GM12878 (cell line): ENCODE data around the gene GARS1. TPM values are rescaled to one million over a fixed set of nuclear protein-coding genes. Genes with fewer than 3 reads are reported as not detected.

ENCODE experiments used
- ATAC-seq: fragments of 200-7000 bp; cut with Tn5 transposase; 3 replicates; pipeline ENCODE4 v1.9.1; 2020; ENCODE audit warnings: mild to moderate bottlenecking, moderate library complexity
- BruUV-seq: library from RNA; stranded (reverse); fragments of 400-500 nt; replicated peaks from 2 replicates; lab custom pipeline; 2021; lab: Mats Ljungman, UMichigan
- CTCF ChIA-PET: fragments of 300-600 bp; sonication (Branson Sonifier 250); formaldehyde crosslinking; extraction: SDS; loops from one replicate; lab custom pipeline; 2021; ENCODE audit warnings: inconsistent platforms; lab: Yijun Ruan, JAX
- POLR2A ChIA-PET: fragments of 350-600 bp; formaldehyde crosslinking; extraction: SDS; loops from one replicate; lab custom pipeline; 2021; ENCODE audit warnings: inconsistent platforms; lab: Charles Lee
- RAD21 ChIA-PET: fragments of 300-600 bp; sonication (Branson Sonifier 250); formaldehyde crosslinking; loops from one replicate; lab custom pipeline; 2023; ENCODE audit warnings: antibody characterized with exemption; ENCODE audit not compliant: unreplicated experiment; lab: Charles Lee
- SMC1A ChIA-PET: fragments of 300-600 bp; sonication (Branson Sonifier 250); formaldehyde crosslinking; loops from one replicate; lab custom pipeline; 2023; ENCODE audit not compliant: unreplicated experiment, uncharacterized antibody; lab: Charles Lee
- DNase-seq: peaks from one replicate; pipeline ENCODE4 v3.0.0-alpha.2; 2011; ENCODE audit warnings: low read depth, low spot score
- FAIRE-seq: peaks from 3 replicates; lab custom pipeline; 2011; peaks lifted over from hg19 to GRCh38; lab: Jason Lieb, UNC
- H2AFZ ChIP-seq: 2 replicates; pipeline ENCODE4 v1.6.0; 2011; ENCODE audit warnings: low read depth, low read length, control low read depth; ENCODE audit not compliant: control insufficient read depth
- H3K27ac ChIP-seq: 2 replicates; pipeline ENCODE4 v1.5.1; 2011; ENCODE audit warnings: control low read depth; ENCODE audit not compliant: control insufficient read depth, insufficient read depth
- H3K27me3 ChIP-seq, 2 experiments: replicated peaks in 1 of 2; 2 replicates each; pipeline versions ENCODE4 v1.6.0 to v1.6.1; 2011; ENCODE audit warnings: low read length in 1 of 2; ENCODE audit not compliant: control insufficient read depth in 2 of 2, insufficient read depth in 2 of 2
- H3K36me3 ChIP-seq, 2 experiments: 2 replicates each; pipeline ENCODE4 v1.5.1; 2011; ENCODE audit warnings: low read length in 1 of 2; ENCODE audit not compliant: control insufficient read depth in 2 of 2, insufficient read depth in 2 of 2
- H3K4me1 ChIP-seq: 2 replicates; pipeline ENCODE4 v1.6.1; 2011; ENCODE audit warnings: mild to moderate bottlenecking, low read length, moderate library complexity, mixed read lengths; ENCODE audit not compliant: control insufficient read depth, insufficient read depth
- H3K4me2 ChIP-seq: 2 replicates; pipeline ENCODE4 v1.6.0; 2011; ENCODE audit warnings: control low read depth; ENCODE audit not compliant: control insufficient read depth, insufficient read depth
- H3K4me3 ChIP-seq: fragments of 200-600 bp; sonication (generic); 2 replicates; pipeline ENCODE4 v1.5.1; 2016
- H3K79me2 ChIP-seq: 2 replicates; pipeline ENCODE4 v1.6.0; 2011; ENCODE audit warnings: low read length; ENCODE audit not compliant: control insufficient read depth, insufficient read depth
- H3K9ac ChIP-seq: 2 replicates; pipeline ENCODE4 v1.8.0; 2011; ENCODE audit warnings: low read length, control low read depth, mixed read lengths; ENCODE audit not compliant: control insufficient read depth, insufficient read depth
- H3K9me3 ChIP-seq: replicated peaks from 3 replicates; pipeline ENCODE4 v1.5.1; 2011; ENCODE audit warnings: mild to moderate bottlenecking, low read length; ENCODE audit not compliant: control insufficient read depth, insufficient read depth
- H4K20me1 ChIP-seq: 2 replicates; pipeline ENCODE4 v1.6.0; 2011; ENCODE audit not compliant: control insufficient read depth, insufficient read depth
- BACH1 ChIP-seq: fragments of 450-650 bp; IDR thresholded peaks from 2 replicates; pipeline ENCODE4 v1.6.1; 2017; ENCODE audit warnings: mild to moderate bottlenecking, borderline replicate concordance
- HDGF ChIP-seq: fragments of 450-650 bp; IDR thresholded peaks from 2 replicates; pipeline ENCODE4 v1.6.1; 2016; ENCODE audit warnings: antibody characterized with exemption
- IKZF2 ChIP-seq, 2 experiments: fragments of 450-650 bp; IDR thresholded peaks; 2 replicates each; pipeline ENCODE4 v1.6.1; 2017; ENCODE audit warnings: mild to moderate bottlenecking in 2 of 2, moderate library complexity in 2 of 2
- NFIC ChIP-seq: IDR thresholded peaks from 2 replicates; pipeline ENCODE4 v1.6.1; 2012; ENCODE audit warnings: low read depth, mild to moderate bottlenecking, inconsistent platforms, low read length, moderate library complexity
- NKRF ChIP-seq: fragments of 450-650 bp; conservative IDR thresholded peaks from 2 replicates; pipeline ENCODE4 v1.6.1; 2017; ENCODE audit warnings: mild to moderate bottlenecking, moderate library complexity
- STAT3 ChIP-seq: IDR thresholded peaks from 2 replicates; pipeline ENCODE4 v1.6.1; 2011; ENCODE audit warnings: low read depth, low read length, improper control_type of control experiment
- SUPT20H ChIP-seq: IDR thresholded peaks from 2 replicates; pipeline ENCODE4 v1.6.1; 2011; ENCODE audit warnings: low read depth, mild to moderate bottlenecking, low read length, moderate library complexity, borderline replicate concordance; ENCODE audit not compliant: control insufficient read depth
- YBX1 ChIP-seq: fragments of 450-650 bp; IDR thresholded peaks from 2 replicates; pipeline ENCODE4 v1.6.1; 2016; ENCODE audit warnings: antibody characterized with exemption
- WGBS: methylation state at CpG from one replicate; pipeline ENCODE4 v1.1.6; 2016; ENCODE audit warnings: low lambda C conversion rate; ENCODE audit not compliant: insufficient replicate concordance, insufficient coverage; ENCODE audit errors: missing lambda C conversion rate; 5-methylcytosine and 5-hydroxymethylcytosine counted together
- in situ Hi-C: fragments of 300-500 bp; cut with MboI; formaldehyde crosslinking; loops from 9 replicates; pipeline ENCODE4 v1.14.3; 2018; ENCODE audit warnings: mixed read lengths
- intact Hi-C: fragments of 100-400 bp; cut with micrococcal nuclease; formaldehyde crosslinking; loops from one replicate; pipeline ENCODE4 v1.14.2; 2022; ENCODE audit not compliant: unreplicated experiment
- polyA plus RNA-seq, 11 experiments: library from polyadenylated mRNA; depleted of rRNA in 4 of 11; unstranded in 6 of 11; stranded (reverse) in 5 of 11; fragments of >200 nt; fragmentation: Nextera tagmentation in 4 of 11; fragmentation: Illumina TruSeq in 1 of 11; extraction: Ambion mirVana in 4 of 11; extraction: Trizol in 1 of 11; gene quantifications; 1 replicate in 1 of 11; 2 replicates in 10 of 11; pipeline versions ENCODE4 v1.2.1 to v1.2.3, GENCODE V29; 2011 to 2016; ENCODE audit warnings: inconsistent platforms in 2 of 11, missing spikeins in 2 of 11, low read depth in 1 of 11
- total RNA-seq, 4 experiments: library from RNA; depleted of rRNA in 3 of 4; stranded (reverse); fragments of >200 nt in 3 of 4; fragmentation: Illumina TruSeq in 1 of 4; extraction: Trizol in 1 of 4; gene quantifications; 2 replicates each; pipeline versions ENCODE4 v1.2.1 to v1.2.3, GENCODE V29; 2013 to 2021

GARS1 gene
- total and polyA plus RNA-seq, 10 of the 15 experiments (the other 5 are each of a cell fraction or from before 2014, with no cell fraction given): 120 to 361 (median 187) TPM

DNA sequence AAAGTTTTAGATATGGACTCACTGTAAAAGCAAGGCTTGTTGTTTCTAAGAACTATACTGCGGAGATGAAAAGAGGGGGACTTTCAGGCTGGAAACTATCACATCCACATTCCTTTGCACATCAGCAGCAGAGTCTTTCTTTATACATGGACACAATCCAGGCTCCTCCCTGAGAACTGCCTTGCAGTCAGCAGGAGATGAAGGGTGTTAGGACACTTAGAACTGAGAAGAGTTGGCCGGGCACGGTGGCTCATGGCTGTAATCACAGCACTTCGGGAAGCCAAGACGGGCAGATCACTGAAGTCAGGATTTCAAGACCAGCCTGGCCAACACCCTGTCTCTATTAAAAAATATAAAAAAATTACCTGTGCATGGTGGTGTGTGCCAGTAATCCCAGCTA lies 9.7 kb upstream of the GARS1 start:
- SMC1A ChIA-PET: no interaction called here
- Histone ChIP-seq H3K79me2 (peaks cover 2% of the 10 kb centered on the region; the same call in 1 of the 2 replicates), H2AFZ (no peak overlapping the region), H3K4me2 (no peak overlapping the region), H4K20me1 (no peaks in the 10 kb centered on the region), H3K9me3 (peaks cover 2% of the 10 kb centered on the region; the same call in 2 of the 3 replicates), H3K27me3 (no peaks in the 10 kb centered on the region), H3K27ac (no peak overlapping the region), H3K36me3 (no peaks in the 10 kb centered on the region; a peak in 1 of 4 replicates), H3K4me3 (no peak overlapping the region), H3K4me1 (no peaks in the 10 kb centered on the region), H3K9ac (no peak overlapping the region)
- in situ Hi-C loops (no loop called here), intact Hi-C loops (no loop called here)
- POLR2A ChIA-PET: no interaction called here
- CTCF ChIA-PET: interaction anchor here (0.9 to 1.1 kb wide), 2 partner anchors 11 to 21 kb away, joined by 3 read pairs; no protein-coding TSS in a partner anchor
- WGBS: 94% methylated on average over 5 of the region's 5 CpGs
- RAD21 ChIA-PET: no interaction called here
- FAIRE-seq (no peak), DNase-seq (no peak), ATAC-seq (no peak)
- TF ChIP-seq STAT3: no peak
- no peak for TF ChIP-seq NFIC
- no peak for TF ChIP-seq BACH1
- TF ChIP-seq IKZF2 (IDR thresholded peaks at IDR 0.05): no peak
- TF ChIP-seq NKRF: no peak
- TF ChIP-seq YBX1: no peak
- no peak for TF ChIP-seq HDGF
- TF ChIP-seq SUPT20H: no peak
- BruUV-seq: no TSS peak
